Gastroesophageal sphincter (tissue), 4 donors: ENCODE data around the gene EIF4ENIF1. TPM values are rescaled to one million over a fixed set of nuclear protein-coding genes. Genes with fewer than 3 reads are reported as not detected.

Experiments used
- ATAC-seq: fragments of 150-250 bp; one replicate; pipeline ENCODE4 v1.9.1; 2016; ENCODE audit warnings: mild to moderate bottlenecking, moderate library complexity
- H3K27ac ChIP-seq, 4 donors: fragments of 200-600 bp; sonication (generic) in 3 of 4; 1 replicate in 3 of 4; 2 replicates in 1 of 4; pipeline ENCODE4 v1.5.1; 2016 to 2019
- H3K27me3 ChIP-seq: fragments of 200-600 bp; sonication (generic); one replicate; pipeline ENCODE4 v1.5.1; 2019
- H3K36me3 ChIP-seq, 2 donors: fragments of 200-600 bp; sonication (generic); one replicate each; pipeline ENCODE4 v1.5.1; 2019; ENCODE audit warnings: control low read depth in 1 of 2
- H3K4me1 ChIP-seq, 3 donors: fragments of 200-600 bp; sonication (generic); 1 replicate in 2 of 3; 2 replicates in 1 of 3; pipeline ENCODE4 v1.5.1; 2016 to 2019; ENCODE audit warnings: control low read depth in 2 of 3
- H3K4me3 ChIP-seq, 2 donors: fragments of 200-600 bp; sonication (generic); one replicate each; pipeline ENCODE4 v1.5.1; 2019; ENCODE audit warnings: mild to moderate bottlenecking in 1 of 2, moderate library complexity in 1 of 2
- H3K9me3 ChIP-seq, 3 donors: fragments of 200-600 bp; sonication (generic); one replicate each; pipeline ENCODE4 v1.5.1; 2017 to 2019; ENCODE audit warnings: control low read depth in 2 of 3
- CTCF ChIP-seq, 4 experiments: fragments of 200-600 bp in 2 of 4; fragments of 450-650 bp in 2 of 4; sonication (generic) in 1 of 4; IDR thresholded peaks; one replicate each; pipeline ENCODE4 v1.5.1; 2017 to 2019; ENCODE audit warnings: antibody characterized with exemption in 4 of 4, mild to moderate bottlenecking in 2 of 4, moderate library complexity in 2 of 4
- EP300 ChIP-seq: sonication (generic); formaldehyde crosslinking; IDR thresholded peaks from one replicate; pipeline ENCODE4 v1.6.1; 2017; ENCODE audit warnings: antibody characterized with exemption, mild to moderate bottlenecking
- POLR2A ChIP-seq, 2 donors: fragments of 450-650 bp; IDR thresholded peaks; one replicate each; pipeline ENCODE4 v1.6.1; 2017; ENCODE audit warnings: antibody characterized with exemption in 2 of 2, mild to moderate bottlenecking in 2 of 2, moderate library complexity in 1 of 2
- POLR2AphosphoS5 ChIP-seq: sonication (generic); formaldehyde crosslinking; IDR thresholded peaks from one replicate; pipeline ENCODE4 v1.6.1; 2017; ENCODE audit warnings: antibody characterized with exemption
- WGBS, 2 donors: methylation state at CpG; one replicate each; pipeline ENCODE4 v1.1.5; 2018; ENCODE audit warnings: low coverage in 1 of 2; 5-methylcytosine and 5-hydroxymethylcytosine counted together
- total RNA-seq, 4 donors: library from RNA; depleted of rRNA; stranded (reverse); fragments of >200 nt; gene quantifications; one replicate each; pipeline ENCODE4 v1.1.0, GENCODE V29; 2016

The EIF4ENIF1 gene
- total RNA-seq, 4 donors from 2014 or later, result 18.4 to 24.0 (median 20.5) TPM

- no peaks in the 10 kb centered on the region for H3K4me1 ChIP-seq
- TF ChIP-seq EP300, result no peak
- TF ChIP-seq CTCF (IDR thresholded peaks at IDR 0.05), result no peak
- TF ChIP-seq POLR2A (IDR thresholded peaks at IDR 0.05), result no peak
- TF ChIP-seq POLR2AphosphoS5, result no peak
- 58 to 64% methylated on average over 3 of the region's 3 CpGs for WGBS, 2 donors
- H3K4me3 ChIP-seq, result no peak overlapping the region
- H3K36me3 ChIP-seq, result peaks cover 0 to 81% of the 10 kb centered on the region in 2 donors
- no peak overlapping the region for H3K27ac ChIP-seq
- no peak for ATAC-seq
- no peaks in the 10 kb centered on the region for H3K27me3 ChIP-seq
- no peaks in the 10 kb centered on the region for H3K9me3 ChIP-seq
Measured at GRCh38 chr22:31446208-31446607, 43.4 kb downstream of the EIF4ENIF1 start.

- Histone ChIP-seq H3K4me3 (no peak overlapping the region), H3K27ac (no peak overlapping the region), H3K9me3 (no peaks in the 10 kb centered on the region), H3K27me3 (no peaks in the 10 kb centered on the region), H3K36me3 (peaks cover 0 to 86% of the 10 kb centered on the region in 2 donors), H3K4me1 (no peaks in the 10 kb centered on the region)
- ATAC-seq, result no peak
- TF ChIP-seq CTCF (IDR thresholded peaks at IDR 0.05) (no peak), EP300 (no peak), POLR2AphosphoS5 (no peak), POLR2A (IDR thresholded peaks at IDR 0.05) (no peak)
- 96% methylated on average over 3 of the region's 3 CpGs; no CpG with 5 or more reads in 1 of the 2 donors for WGBS, 2 donors
Measured at GRCh38 chr22:31445642-31446041, 44.0 kb downstream of the EIF4ENIF1 start.

DNA sequence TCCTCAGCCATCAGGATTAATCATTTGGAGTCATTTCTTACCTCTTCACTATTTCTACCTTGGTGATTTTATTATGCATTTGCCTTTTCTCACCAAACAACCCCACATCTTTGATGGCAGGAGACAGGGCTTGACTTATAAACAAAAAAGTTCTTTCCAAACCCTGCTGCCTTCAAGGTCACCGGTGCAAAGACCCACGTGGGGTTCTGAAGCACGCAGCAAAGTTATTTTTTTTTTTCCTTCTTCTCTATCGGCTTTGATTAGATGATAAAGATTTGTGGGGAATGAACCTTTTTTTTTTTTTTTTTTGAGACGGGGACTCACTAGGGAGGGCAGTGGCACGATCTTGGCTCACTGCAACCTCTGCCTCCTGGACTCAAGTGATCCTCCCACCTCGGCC is 46.1 kb downstream of the EIF4ENIF1 start:
- 82 to 84% methylated on average over 4 to 5 of the region's 7 CpGs for WGBS, 2 donors
- ATAC-seq, result no peak
- Histone ChIP-seq H3K4me1 (no peaks in the 10 kb centered on the region), H3K4me3 (no peak overlapping the region), H3K36me3 (peaks cover 0 to 100% of the 10 kb centered on the region in 2 donors), H3K27me3 (no peaks in the 10 kb centered on the region), H3K27ac (no peak overlapping the region), H3K9me3 (no peaks in the 10 kb centered on the region)
- TF ChIP-seq POLR2A (IDR thresholded peaks at IDR 0.05) (no peak), CTCF (IDR thresholded peaks at IDR 0.05) (no peak), POLR2AphosphoS5 (no peak), EP300 (no peak)

- ATAC-seq, result no peak
- 74 to 93% methylated on average over 4 to 5 of the region's 5 CpGs for WGBS, 2 donors
- H3K36me3 ChIP-seq, result peaks cover 0 to 100% of the 10 kb centered on the region in 2 donors
- H3K9me3 ChIP-seq, result no peaks in the 10 kb centered on the region
- H3K4me1 ChIP-seq, result no peaks in the 10 kb centered on the region
- no peak overlapping the region for H3K4me3 ChIP-seq
- H3K27me3 ChIP-seq, result no peaks in the 10 kb centered on the region
- H3K27ac ChIP-seq, result no peak overlapping the region
- TF ChIP-seq CTCF (IDR thresholded peaks at IDR 0.05) (no peak), POLR2AphosphoS5 (peak; percentile 76)
Measured at GRCh38 chr22:31442768-31443489, 46.7 kb downstream of the EIF4ENIF1 start.

- Histone ChIP-seq H3K9me3 (no peaks in the 10 kb centered on the region), H3K36me3 (peaks cover 0 to 100% of the 10 kb centered on the region in 2 donors), H3K27me3 (no peaks in the 10 kb centered on the region), H3K27ac (no peak overlapping the region), H3K4me3 (no peak overlapping the region), H3K4me1 (peaks cover 0 to 3% (median 0%) of the 10 kb centered on the region in 3 donors)
- no peak for ATAC-seq
- WGBS, 2 donors, result 88 to 89% methylated on average over 4 to 5 of the region's 5 CpGs
- no peak for TF ChIP-seq POLR2A (IDR thresholded peaks at IDR 0.05)
- TF ChIP-seq CTCF (IDR thresholded peaks at IDR 0.05), result no peak
- no peak for TF ChIP-seq EP300
- TF ChIP-seq POLR2AphosphoS5, result no peak
Measured at GRCh38 chr22:31441652-31442051, 48.0 kb downstream of the EIF4ENIF1 start.
